Dermis microvascular lymphatic vessel endothelial cell (primary cell): ENCODE results near the gene VNN1. TPM values are rescaled to one million over a fixed set of nuclear protein-coding genes. Genes with fewer than 3 reads are reported as not detected.

Experiments used
- total RNA-seq: library from RNA; depleted of rRNA; stranded (reverse); fragments of >200 nt; gene quantifications from 2 replicates; pipeline ENCODE4 v1.2.1, GENCODE V29; 2014

Gene VNN1
- total RNA-seq, 1 donor from 2014 or later = under 0.01 TPM

Other genes with a start within 250 kb of the VNN1 start
- gene STX7, start 200.9 kb downstream of the VNN1 start, total RNA-seq = 23.9 and 44.6 TPM in 2 replicates
- not detected in 2 replicates for gene TAAR9, start 175.8 kb downstream of the VNN1 start, total RNA-seq
- not detected in 2 replicates for gene TAAR8, start 161.4 kb downstream of the VNN1 start, total RNA-seq
- gene TAAR6, start 143.7 kb downstream of the VNN1 start, total RNA-seq = not detected in 2 replicates
- not detected in 2 replicates for gene TAAR5, start 124.3 kb downstream of the VNN1 start, total RNA-seq
- not detected in 2 replicates for gene TAAR2, start 89.8 kb downstream of the VNN1 start, total RNA-seq
- gene TAAR1, start 54.9 kb downstream of the VNN1 start, total RNA-seq = not detected in 2 replicates
- not detected in 2 replicates for gene VNN2, start 43.8 kb upstream of the VNN1 start, total RNA-seq
- 8.3 and 12.4 TPM in 2 replicates for gene SLC18B1, start 84.6 kb upstream of the VNN1 start, total RNA-seq
- 1,444 and 1,816 TPM in 2 replicates for gene RPS12, start 100.5 kb upstream of the VNN1 start, total RNA-seq